HepG2 (cell line): ENCODE data around the gene PDE9A. TPM values are rescaled to one million over a fixed set of nuclear protein-coding genes. Genes with fewer than 3 reads are reported as not detected.

Experiments
- ATF4 ChIP-seq, 2 experiments: fragments of 450-650 bp in 1 of 2; sonication (generic) in 1 of 2; formaldehyde crosslinking; IDR thresholded peaks; 2 replicates each; pipeline versions ENCODE4 v1.5.0 to v1.8.0; 2020 to 2022; ENCODE audit warnings: mild to moderate bottlenecking in 1 of 2, missing genetic modification reagents in 1 of 2
- ELF1 ChIP-seq: sonication (generic); formaldehyde crosslinking; IDR thresholded peaks from 2 replicates; pipeline ENCODE4 v1.4.0; 2020; ENCODE audit warnings: missing genetic modification reagents
- ELF3 ChIP-seq: IDR thresholded peaks from 2 replicates; pipeline ENCODE4 v1.6.1; 2016; ENCODE audit warnings: missing genetic modification reagents, missing compliant biosample characterization
- EP300 ChIP-seq, 3 experiments: sonication (generic) in 1 of 3; formaldehyde crosslinking in 1 of 3; IDR thresholded peaks; 2 replicates each; pipeline versions ENCODE4 v1.5.1 to v1.6.1; 2011 to 2020; ENCODE audit warnings: low read depth in 2 of 3, low read length in 2 of 3, borderline replicate concordance in 1 of 3, improper control_type of control experiment in 1 of 3, mild to moderate bottlenecking in 1 of 3, missing genetic modification reagents in 1 of 3, moderate library complexity in 1 of 3
- FOSL2 ChIP-seq: sonication (generic); formaldehyde crosslinking; IDR thresholded peaks from 2 replicates; pipeline ENCODE4 v1.4.0; 2020; ENCODE audit warnings: missing genetic modification reagents
- FOXJ3 ChIP-seq: sonication (generic); formaldehyde crosslinking; IDR thresholded peaks from 2 replicates; pipeline ENCODE4 v1.4.0; 2020; ENCODE audit warnings: missing genetic modification reagents, mild to moderate bottlenecking, borderline replicate concordance
- FOXK1 ChIP-seq: sonication (generic); formaldehyde crosslinking; IDR thresholded peaks from 2 replicates; pipeline ENCODE4 v1.4.0; 2020; ENCODE audit warnings: low read depth, missing genetic modification reagents, borderline replicate concordance
- GFI1 ChIP-seq: sonication (generic); formaldehyde crosslinking; IDR thresholded peaks from 2 replicates; pipeline ENCODE4 v1.5.0; 2020; ENCODE audit warnings: missing genetic modification reagents, mild to moderate bottlenecking, borderline replicate concordance
- HOMEZ ChIP-seq: IDR thresholded peaks from 2 replicates; pipeline ENCODE4 v1.6.1; 2016; ENCODE audit warnings: low read depth
- MED1 ChIP-seq: sonication (generic); formaldehyde crosslinking; IDR thresholded peaks from 2 replicates; pipeline ENCODE4 v1.4.0; 2020; ENCODE audit warnings: missing genetic modification reagents
- MIER2 ChIP-seq: IDR thresholded peaks from 2 replicates; pipeline ENCODE4 v1.6.1; 2016; ENCODE audit warnings: missing biosample characterization, missing genetic modification reagents
- NR2F6 ChIP-seq, 2 experiments: IDR thresholded peaks; 2 replicates each; pipeline ENCODE4 v1.6.1; 2016; ENCODE audit warnings: antibody characterized with exemption in 1 of 2, mild to moderate bottlenecking in 1 of 2
- PATZ1 ChIP-seq: sonication (generic); formaldehyde crosslinking; IDR thresholded peaks from 2 replicates; pipeline ENCODE4 v1.4.0; 2020; ENCODE audit warnings: missing genetic modification reagents
- TBX2 ChIP-seq: sonication (generic); formaldehyde crosslinking; IDR thresholded peaks from 2 replicates; pipeline ENCODE4 v1.5.0; 2020; ENCODE audit warnings: missing genetic modification reagents, mild to moderate bottlenecking, borderline replicate concordance
- ZBTB33 ChIP-seq: sonication (generic); formaldehyde crosslinking; IDR thresholded peaks from 2 replicates; pipeline ENCODE4 v1.4.0; 2020; ENCODE audit warnings: missing genetic modification reagents
- ZBTB38 ChIP-seq: sonication (generic); formaldehyde crosslinking; IDR thresholded peaks from 2 replicates; pipeline ENCODE4 v1.5.1; 2020; ENCODE audit warnings: mild to moderate bottlenecking, missing genetic modification reagents
- ZBTB43 ChIP-seq: sonication (generic); formaldehyde crosslinking; conservative IDR thresholded peaks from 2 replicates; pipeline ENCODE4 v1.4.0; 2020; ENCODE audit warnings: missing genetic modification reagents
- ZNF121 ChIP-seq: sonication (generic); formaldehyde crosslinking; IDR thresholded peaks from 2 replicates; pipeline ENCODE4 v1.5.0; 2020; ENCODE audit warnings: mild to moderate bottlenecking, missing genetic modification reagents
- polyA plus RNA-seq, 8 experiments: library from polyadenylated mRNA; depleted of rRNA in 3 of 8; stranded (reverse) in 7 of 8; unstranded in 1 of 8; fragments of >200 nt; fragmentation: Illumina TruSeq in 4 of 8; extraction: Trizol in 4 of 8; gene quantifications; 2 replicates each; pipeline versions ENCODE4 v1.2.1 to v1.2.3, GENCODE V29; 2011 to 2016; ENCODE audit warnings: low read depth in 4 of 8, missing spikeins in 1 of 8, mixed read lengths in 1 of 8; ENCODE audit not compliant: insufficient read depth in 1 of 8
- total RNA-seq, 5 experiments: library from RNA; depleted of rRNA; stranded (reverse); fragments of >200 nt; fragmentation: Illumina TruSeq; extraction: Trizol; gene quantifications; 2 replicates each; pipeline ENCODE4 v1.2.3, GENCODE V29; 2016; ENCODE audit warnings: low read depth in 1 of 5

The PDE9A gene
- total and polyA plus RNA-seq, 2 of the 13 experiments (the other 11 are each of a cell fraction or from before 2014, with no cell fraction given): 4.6 to 19.7 TPM

GRCh38 chr21:42715427-42715826 lies 62.0 kb downstream of the PDE9A start (continued):
- TF ChIP-seq ZBTB43: 0 out of 2 replicates have a peak, but pooled peaks have one; percentile 31
- TF ChIP-seq NR2F6 (IDR thresholded peaks at IDR 0.05): peak; percentile 63
- peak; percentile 67 for TF ChIP-seq NR2F6 (CRISPR knock-in tag; IDR thresholded peaks at IDR 0.05)
- 0 out of 2 replicates have a peak, but pooled peaks have one; percentile 45 for TF ChIP-seq PATZ1 (CRISPR knock-in tag)
- peak; percentile 48; the same call in 1 of the 2 replicates for TF ChIP-seq FOSL2
- TF ChIP-seq GFI1: peak; percentile 68; the same call in 1 of the 2 replicates
- TF ChIP-seq MED1 (CRISPR knock-in tag): peak; percentile 72
- peak in 1 of 2 experiments; percentile 62; a peak in 1 of 4 replicates for TF ChIP-seq EP300 (IDR thresholded peaks at IDR 0.05; ENCODE audit: low read depth in 2 of 2, low read length in 2 of 2)
- TF ChIP-seq EP300 (CRISPR knock-in tag; IDR thresholded peaks at IDR 0.05; ENCODE audit: borderline replicate concordance): peak; percentile 60; the same call in 1 of the 2 replicates
- peak; percentile 74; the same call in 1 of the 2 replicates for TF ChIP-seq TBX2 (CRISPR knock-in tag)
- 0 out of 2 replicates have a peak, but pooled peaks have one; percentile 44 for TF ChIP-seq HOMEZ (CRISPR knock-in tag)
- 0 out of 2 replicates have a peak, but pooled peaks have one; percentile 27 for TF ChIP-seq FOXK1 (CRISPR knock-in tag)
- TF ChIP-seq ATF4 (CRISPR knock-in tag; IDR thresholded peaks at IDR 0.05): peak in 1 of 2 experiments; percentile 92; a peak in 2 of 4 replicates
- peak; percentile 34; the same call in 1 of the 2 replicates for TF ChIP-seq MIER2
- TF ChIP-seq ELF1: peak; percentile 77
- peak; percentile 67 for TF ChIP-seq ELF3
- TF ChIP-seq ZBTB38: 0 out of 2 replicates have a peak, but pooled peaks have one; percentile 56
- TF ChIP-seq FOXJ3: peak; percentile 56; the same call in 1 of the 2 replicates
- peak; percentile 67; the same call in 1 of the 2 replicates for TF ChIP-seq ZBTB33 (CRISPR knock-in tag)
- 0 out of 2 replicates have a peak, but pooled peaks have one; percentile 33 for TF ChIP-seq ZNF121 (CRISPR knock-in tag)
